ENCODE data around the gene SLC25A22.

DNA sequence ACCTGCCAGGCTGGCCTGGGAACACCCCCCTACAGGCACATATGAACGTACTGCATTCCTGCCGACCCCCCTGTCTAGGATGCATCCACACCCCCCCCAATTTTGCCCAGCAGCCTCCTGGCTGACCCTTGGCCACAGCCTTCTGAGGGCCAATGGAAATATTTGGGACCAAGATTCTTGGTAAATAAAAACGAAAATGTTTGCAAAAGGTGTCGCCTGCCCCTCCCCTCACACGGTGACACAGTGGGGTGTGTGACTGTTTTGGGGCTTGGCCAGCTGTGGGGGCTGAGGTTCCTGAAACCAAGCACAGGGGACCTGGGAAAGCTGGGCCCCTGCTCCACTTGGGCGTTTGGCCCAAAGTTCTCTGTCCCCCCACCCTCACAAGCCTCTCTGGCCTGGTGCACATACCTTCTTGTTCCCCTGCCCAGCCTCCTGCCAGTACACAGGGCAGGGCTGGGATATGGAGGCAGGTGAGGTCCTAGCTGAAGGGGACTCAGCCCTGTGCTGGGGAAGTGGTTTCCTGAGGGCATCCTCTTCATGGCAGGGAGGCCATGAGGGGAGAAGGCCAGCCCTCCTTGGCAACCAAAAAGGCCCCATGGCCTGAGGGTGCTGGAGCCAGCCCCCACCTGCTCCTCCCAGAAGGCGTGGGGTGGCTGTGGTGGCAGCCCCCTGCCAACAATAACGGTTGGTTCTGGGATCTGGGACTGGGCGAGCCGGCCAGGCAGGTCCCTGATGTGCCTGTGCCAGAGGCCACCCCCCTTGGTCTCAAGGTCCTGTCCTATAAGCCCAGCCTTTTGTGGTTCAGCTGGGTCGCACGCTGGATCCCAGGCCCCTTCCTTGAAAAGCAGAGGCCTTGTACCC, 27.5 kb upstream of the SLC25A22 start:
- TF ChIP-seq, protein P1, sequence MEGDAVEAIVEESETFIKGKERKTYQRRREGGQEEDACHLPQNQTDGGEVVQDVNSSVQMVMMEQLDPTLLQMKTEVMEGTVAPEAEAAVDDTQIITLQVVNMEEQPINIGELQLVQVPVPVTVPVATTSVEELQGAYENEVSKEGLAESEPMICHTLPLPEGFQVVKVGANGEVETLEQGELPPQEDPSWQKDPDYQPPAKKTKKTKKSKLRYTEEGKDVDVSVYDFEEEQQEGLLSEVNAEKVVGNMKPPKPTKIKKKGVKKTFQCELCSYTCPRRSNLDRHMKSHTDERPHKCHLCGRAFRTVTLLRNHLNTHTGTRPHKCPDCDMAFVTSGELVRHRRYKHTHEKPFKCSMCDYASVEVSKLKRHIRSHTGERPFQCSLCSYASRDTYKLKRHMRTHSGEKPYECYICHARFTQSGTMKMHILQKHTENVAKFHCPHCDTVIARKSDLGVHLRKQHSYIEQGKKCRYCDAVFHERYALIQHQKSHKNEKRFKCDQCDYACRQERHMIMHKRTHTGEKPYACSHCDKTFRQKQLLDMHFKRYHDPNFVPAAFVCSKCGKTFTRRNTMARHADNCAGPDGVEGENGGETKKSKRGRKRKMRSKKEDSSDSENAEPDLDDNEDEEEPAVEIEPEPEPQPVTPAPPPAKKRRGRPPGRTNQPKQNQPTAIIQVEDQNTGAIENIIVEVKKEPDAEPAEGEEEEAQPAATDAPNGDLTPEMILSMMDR (IDR thresholded peaks at IDR 0.05): no peak
- no peak for TF ChIP-seq POLR2A (IDR thresholded peaks at IDR 0.05)
